Stimulated activated CD8-positive, alpha-beta memory T cell treated with anti-CD3 and anti-CD28 coated beads, Interleukin-2, amount 100 ng/mL, for 48 hours (primary cell): Measurements from ENCODE around the gene CCNK.

Experiments
- DNase-seq, 2 donors: peaks; one replicate each; pipeline ENCODE4 v3.0.0-alpha.2; 2020; ENCODE audit warnings: low read depth in 2 of 2

The CCNK gene

GRCh38 chr14:99466758-99467157, 14.5 kb upstream of the CCNK start:
- DNase-seq, result no peak

DNA sequence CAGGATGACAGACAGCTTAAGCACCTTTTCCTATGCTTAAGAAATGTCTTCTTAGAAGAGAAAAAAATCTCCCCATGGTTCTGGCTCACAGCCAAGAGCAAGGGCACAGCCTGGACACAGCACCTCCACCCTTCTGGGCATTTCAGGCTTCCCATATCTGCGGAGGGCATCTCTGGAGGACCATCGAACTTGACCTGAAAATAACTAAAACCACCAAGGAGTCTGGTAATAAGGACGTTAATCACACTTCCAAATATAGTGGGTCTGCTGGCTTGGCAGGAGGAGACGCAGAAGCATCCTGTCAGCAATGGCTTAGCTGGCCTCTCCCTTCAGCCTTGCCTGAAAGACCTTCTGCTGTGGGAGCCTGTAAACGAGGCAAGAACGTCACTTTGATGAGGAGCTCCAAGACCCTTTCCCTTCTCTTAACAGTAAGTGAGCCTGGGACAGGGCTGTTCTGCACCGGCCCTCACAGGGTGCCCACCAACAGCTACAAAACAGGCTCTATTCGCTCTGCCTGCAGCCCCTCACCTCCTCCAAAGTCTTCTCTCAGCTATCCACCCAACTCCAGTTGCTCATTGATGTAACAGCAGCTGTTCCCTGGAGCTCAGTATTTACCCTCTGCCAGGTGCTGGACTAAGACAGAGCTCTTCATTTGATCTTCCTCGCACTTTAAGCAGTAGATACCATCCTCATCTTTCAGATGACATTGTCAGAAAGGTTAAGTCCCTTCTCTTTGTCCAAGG, 13.7 kb upstream of the CCNK start:
- DNase-seq, result no peak

DNA sequence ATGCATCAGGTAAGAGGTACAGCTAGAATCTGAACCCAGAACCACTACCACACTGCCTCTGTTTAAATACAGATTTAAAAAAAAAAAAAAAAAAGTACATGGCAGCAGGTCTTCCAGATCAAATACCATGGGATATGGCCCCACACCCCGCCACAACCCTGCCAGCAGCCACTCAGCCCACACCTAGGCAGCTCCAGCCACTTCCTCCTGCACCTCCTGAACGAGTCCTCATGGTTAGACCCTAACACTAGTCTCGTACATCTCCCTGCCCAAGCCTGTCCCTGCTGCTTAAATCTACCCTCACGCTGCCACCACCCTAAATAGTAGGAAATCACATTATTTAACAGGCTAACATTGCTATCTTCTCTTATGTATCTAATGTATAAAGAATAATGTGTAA, 13.1 kb upstream of the CCNK start:
- DNase-seq, result no peak

DNA sequence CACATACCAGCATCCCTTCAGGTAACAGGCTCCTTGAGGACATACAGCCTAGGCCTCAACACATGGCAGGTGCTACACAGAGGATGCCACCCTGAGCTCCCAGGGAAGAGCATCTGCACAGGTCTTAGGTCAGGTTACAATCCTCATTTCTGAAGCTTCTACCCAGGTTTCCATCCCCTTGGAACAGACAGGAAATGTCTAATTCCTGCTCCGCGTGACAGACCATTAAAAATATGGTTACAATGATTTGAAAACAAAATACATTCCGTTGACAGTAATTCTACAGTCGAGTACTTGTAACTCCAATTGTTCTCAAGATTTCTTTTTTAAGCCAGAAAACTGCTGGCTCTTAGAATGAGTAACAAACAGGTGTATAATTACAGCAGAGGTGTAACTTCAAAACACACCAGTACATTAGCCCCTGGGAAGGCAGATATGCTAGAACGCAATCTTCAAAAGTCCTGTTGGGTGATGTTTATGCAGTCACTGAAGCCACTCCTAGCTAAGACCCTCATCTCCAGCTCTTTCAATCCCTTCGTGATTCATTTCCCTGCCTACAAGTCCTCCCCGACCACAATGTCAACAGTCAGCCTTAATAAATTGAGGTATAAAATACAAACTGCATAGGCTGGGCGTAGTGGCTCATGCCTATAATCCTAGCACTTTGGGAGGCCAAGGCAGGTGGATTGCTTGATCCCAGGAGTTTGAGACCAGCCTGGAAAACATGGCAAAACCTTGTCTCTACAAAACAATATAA, 12.2 kb upstream of the CCNK start:
- no peak for DNase-seq

- no peak for DNase-seq
Observed at GRCh38 chr14:99471731-99472130, 9.5 kb upstream of the CCNK start.

- no peak for DNase-seq
Observed at GRCh38 chr14:99472937-99473336, 8.3 kb upstream of the CCNK start.

DNA sequence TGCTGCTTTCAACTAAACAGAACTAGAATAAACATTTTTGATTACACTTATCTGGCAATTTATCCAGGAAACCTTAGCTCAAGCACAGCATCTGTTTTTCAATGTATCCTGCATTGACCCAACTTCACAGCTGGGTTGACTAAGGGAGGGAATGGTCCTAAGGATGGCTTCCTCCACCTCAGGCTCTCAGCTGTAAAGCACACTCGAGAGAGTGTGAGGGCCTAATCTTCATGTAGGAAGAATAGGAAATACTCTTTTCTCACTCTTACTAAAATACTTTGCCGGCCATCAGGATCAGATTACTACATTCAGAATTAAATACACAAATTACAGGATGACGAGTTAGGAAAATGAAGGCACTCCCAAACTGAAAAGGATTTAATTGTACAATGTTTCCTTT, 7.8 kb upstream of the CCNK start:
- DNase-seq, result no peak

GRCh38 chr14:99475179-99475578, 6.0 kb upstream of the CCNK start:
- DNase-seq, result no peak

DNA sequence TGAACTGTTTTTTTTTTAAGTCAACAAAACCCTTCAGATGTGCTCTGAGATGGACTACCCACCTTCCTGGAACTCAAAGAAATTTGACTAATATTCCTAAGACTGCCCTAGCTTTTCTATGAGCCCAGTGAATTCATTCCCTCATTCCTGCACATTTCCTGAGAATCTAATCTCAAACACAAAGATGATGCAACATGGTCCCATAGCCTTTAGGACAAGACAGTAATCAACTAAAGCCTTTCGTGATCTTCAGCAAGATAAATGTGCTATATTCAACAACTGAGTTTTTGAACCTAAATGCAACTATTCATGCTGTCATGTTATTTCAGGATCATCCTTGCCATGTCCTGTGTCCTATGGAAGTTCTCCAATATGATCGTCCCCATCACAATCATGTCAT, 5.5 kb upstream of the CCNK start:
- DNase-seq, result no peak

GRCh38 chr14:99476864-99477263, 4.3 kb upstream of the CCNK start:
- DNase-seq, result no peak

GRCh38 chr14:99478128-99478527, 3.1 kb upstream of the CCNK start:
- no peak for DNase-seq

DNA sequence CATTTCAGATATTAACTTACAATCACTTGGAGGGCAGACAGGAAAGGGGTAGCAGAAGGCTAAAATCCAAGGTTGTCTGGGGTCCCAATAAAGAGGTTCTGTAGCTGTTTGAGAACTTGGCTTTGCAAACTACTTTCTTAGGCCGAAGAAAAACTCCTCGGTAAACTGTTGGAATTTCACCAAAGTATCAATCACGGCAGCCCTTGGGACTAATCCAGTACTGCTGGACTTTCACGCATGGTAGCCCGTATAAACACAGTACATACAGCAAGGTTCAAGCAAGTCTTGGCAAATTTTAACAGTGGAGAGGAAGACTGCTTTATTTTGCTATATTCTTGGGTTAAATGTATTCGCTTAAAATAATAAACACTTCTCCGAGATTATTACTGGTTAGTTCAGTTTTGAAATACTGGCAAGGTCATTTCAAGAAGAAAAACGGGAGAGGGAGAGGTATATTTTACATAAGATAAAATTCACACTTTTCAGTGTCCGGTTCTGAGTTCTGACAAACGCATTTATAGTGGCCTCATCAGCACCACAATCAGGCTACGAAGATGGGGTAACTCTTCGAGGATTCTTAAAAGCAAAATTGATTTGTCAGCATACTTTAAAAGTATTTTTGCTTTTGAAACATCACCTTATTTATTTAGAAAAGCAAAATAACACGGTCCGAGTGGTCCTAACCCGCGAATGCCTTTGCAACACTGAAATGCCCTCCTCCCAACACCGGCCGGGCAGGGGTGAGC, 1.9 kb upstream of the CCNK start:
- no peak for DNase-seq

GRCh38 chr14:99479906-99480869, 1.0 kb upstream of the CCNK start, which contains the start of gene SETD3:
SETD3 (minus strand) TSS chr14:99480859; CDS start chr14:99465805, 15,054 bp downstream.
- peak; percentile 5 to 13 for DNase-seq

DNA sequence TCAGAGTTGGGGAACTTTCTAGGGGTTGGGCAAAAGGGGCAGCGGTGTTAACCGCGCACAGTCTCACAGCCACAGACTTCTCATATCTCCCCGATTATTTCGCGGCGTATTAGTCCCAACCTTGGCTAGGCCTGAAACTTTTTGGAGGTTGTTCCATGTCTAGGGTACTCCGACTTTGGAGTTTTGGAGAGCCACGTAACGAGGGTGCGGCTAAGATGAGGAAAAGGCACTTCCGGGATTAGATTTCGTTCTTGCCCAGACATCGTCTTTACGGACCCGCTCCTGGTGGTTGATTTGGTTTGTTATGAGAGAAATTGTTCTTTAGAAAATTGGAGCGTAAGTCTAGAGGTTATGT, 513 bp downstream of the CCNK start:
- no peak for DNase-seq

DNA sequence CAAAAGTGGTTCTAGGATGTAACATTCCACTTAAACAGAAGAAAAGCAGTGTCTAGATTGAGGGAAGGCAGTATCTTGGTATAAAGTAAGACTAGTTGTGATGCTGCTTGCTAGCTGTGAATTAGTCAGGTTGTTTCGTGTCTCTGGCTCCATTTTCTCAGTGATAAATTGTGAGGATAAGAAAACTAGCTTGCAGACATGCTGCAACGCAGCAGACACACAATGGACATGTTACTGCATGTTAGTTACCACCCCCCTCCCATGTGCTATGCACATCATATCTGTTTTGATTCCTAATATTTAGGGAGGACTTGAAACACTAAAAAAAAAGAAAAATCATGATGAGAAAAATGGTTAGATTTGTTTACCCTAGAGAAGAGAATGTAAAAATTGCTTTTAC, 2.9 kb downstream of the CCNK start:
- no peak for DNase-seq

DNA sequence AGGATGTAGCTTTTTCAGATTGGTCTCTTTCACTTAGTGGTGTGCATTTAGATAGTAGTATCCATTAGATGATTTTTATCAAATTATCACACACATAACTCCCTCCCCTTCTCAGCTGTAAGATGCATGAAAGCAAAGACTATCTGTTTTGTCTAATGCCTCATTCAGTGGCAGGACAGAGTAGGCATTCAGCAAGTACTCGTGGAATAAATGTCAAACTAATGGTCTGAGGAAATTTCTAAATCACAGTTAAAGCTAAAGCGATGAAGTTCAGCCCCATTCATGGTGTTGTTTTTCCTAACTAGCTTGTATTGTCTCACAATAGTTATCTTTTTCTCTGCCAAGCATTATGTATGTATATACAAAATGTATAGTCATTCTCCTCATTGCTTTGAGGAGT, 16.1 kb downstream of the CCNK start:
- no peak for DNase-seq

- no peak for DNase-seq
Observed at GRCh38 chr14:99497894-99498293, 16.7 kb downstream of the CCNK start.

- no peak for DNase-seq
Observed at GRCh38 chr14:99502989-99503421, 21.8 kb downstream of the CCNK start.

DNA sequence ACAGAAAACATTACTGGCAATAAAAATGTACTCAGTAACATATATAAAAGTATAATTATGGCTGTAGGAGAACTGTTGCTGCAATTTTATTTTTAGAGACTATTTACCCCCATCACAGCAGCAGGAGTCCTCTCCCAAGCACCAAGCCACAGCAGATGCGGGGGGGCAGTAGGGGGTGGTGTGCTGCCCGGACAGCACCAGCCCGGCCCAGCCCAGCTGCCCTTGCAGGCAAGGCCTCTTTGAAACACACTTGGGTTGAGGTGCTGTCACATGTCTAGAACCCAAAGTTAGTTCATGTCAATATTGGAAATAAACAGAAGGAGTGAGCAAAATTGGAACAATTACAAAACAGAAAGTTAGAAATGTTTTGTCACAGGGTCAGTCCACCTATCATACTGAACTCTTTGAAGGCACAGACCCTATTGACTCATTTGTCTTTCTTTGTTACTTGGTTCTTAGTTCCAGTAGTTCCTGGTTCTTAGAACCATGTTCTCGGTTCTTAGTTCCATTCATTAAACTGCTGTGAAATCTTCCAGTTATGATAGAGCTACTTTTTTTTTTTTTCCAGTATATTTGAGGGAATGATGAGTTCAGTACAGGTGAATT, 22.7 kb downstream of the CCNK start:
- DNase-seq, result no peak

DNA sequence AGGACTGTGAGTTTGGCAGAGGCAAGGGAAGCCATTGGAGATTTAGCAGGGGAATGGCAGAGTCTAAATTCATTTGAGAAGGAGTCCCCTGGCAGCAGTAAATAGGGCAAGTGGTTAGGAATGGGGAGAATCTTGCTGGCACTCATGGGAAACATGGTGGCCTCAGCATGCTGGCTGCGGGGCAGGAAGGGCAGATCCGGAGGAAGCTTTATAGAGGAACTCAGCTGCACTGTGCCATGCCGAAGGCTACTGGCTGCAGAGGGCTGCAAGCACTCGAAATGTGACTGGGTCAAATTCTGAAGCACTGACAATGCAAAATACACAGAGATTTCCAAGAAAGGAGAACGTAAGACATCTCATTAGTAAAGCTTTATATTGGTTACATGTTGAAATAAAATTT, 23.9 kb downstream of the CCNK start:
- DNase-seq, result no peak

DNA sequence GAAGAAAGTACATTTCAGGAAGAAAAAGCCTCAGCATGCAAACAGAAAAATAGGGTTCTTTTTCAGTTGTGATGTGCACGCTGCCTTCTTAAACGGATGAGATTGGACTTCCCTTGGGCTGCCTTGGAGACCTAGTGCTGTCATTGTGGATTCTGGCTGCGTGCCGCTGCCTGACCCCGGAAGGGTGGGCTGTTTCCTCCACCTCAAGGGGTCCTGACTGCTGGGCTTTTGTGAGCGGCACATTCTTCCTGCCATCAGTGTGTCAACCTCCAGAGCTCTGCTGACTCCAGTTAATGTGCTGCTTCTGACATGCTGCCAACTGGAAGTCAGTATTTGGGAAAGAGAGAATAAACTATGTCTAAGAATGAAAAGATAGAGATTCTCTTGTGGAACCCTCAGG, 25.1 kb downstream of the CCNK start:
- no peak for DNase-seq
